NAMALWA (cell line): ENCODE results near the gene ARL6IP6.
"Not testable (repeated sequence)": the region's sequence is repeated elsewhere in the genome, so short reads cannot be mapped to it uniquely, and the experiment has no call there.

Source experiments
- DNase-seq: peaks from one replicate; pipeline ENCODE4 v3.0.0-alpha.2; 2015; ENCODE audit warnings: low spot score

ARL6IP6 gene

DNA sequence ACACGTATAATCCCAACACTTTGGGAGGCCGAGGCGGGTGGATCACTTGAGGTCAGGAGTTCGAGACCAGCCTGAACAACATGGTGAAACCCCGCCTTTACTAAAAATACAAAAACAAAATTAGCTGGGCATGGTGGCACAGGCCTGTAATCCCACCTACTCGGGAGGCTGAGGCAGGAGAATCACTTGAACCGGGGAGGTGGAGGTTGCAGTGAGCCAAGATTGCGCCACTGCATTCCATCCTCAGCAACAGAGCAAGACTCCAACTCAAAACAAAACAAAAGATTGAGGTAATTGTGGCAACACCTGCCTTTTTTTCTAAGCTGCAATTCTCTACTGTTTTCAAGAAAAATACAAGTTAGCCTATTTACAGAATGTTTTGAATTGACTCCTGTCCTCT lies 4.2 kb downstream of the ARL6IP6 start:
- DNase-seq: not testable (repeated sequence)

DNA sequence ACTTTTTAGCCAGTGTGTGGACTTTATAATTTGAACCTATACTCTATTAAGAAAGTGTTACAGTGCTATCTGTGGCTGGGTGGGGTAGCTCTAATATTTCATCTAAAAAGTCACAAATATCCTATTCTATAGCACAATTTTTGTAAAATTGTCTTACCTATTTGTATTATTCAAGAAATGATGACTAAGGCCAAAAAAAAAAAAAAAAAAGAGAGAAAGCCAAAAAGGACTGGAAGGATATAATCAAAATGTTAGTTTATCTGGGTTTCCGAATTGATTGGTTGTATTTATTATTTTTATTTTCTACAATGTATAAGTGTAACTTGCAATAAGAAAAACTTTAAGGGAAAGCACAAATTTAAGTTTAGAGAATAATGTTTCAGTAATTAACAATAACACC lies 5.5 kb downstream of the ARL6IP6 start:
- no peak for DNase-seq

DNA sequence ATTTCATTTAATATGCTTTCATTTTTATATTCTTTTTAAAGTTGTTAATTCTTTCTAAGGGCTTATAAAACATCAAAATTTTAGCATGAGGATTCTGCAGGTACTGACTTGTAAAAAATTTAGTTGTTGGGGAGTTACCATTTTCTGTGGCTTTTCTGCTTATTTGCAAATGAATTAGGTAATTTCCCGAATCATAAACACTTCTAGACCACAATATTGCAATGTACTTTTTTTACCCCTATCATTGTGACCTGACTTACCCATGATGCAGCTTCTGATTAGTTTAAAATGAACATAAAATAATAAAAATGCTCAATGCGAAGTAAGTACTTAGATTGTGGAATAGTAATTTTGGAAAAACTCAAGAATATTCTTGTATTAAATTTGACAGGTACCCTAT lies 11.4 kb downstream of the ARL6IP6 start:
- DNase-seq: no peak

DNA sequence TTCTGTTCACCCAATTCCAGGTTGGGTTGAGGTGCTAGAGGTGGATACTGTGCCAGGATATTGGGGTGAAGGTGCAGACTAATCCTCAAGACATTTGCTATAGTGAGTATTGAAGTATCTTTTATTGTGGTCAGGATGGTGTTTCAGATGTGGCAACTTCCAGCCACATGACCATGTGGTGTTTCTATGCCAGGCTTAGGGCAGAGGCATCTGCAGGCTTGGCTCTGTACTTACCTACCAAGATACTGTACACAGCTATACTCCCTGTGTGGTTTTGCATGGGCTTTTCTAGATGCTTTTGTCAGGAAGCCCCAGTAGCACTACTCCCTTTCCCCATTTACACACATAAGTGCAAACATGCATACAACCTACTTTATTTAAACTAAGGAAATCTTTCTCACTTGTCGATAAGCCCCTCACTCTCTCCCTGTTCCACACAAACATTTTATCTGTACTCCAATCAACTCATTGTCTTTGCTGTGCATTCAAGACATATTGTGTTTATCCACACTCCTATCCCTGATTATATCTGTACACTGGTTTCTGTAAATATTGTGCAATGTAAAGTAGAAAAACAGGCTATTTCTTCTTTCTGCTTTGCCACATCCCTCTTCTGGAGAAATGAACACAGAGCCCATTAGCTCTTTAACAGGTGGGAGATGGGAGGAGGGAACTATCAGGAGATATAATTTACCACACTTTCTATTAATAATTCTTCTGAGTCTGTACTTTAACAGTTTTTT lies 12.3 kb downstream of the ARL6IP6 start:
- DNase-seq: no peak

DNA sequence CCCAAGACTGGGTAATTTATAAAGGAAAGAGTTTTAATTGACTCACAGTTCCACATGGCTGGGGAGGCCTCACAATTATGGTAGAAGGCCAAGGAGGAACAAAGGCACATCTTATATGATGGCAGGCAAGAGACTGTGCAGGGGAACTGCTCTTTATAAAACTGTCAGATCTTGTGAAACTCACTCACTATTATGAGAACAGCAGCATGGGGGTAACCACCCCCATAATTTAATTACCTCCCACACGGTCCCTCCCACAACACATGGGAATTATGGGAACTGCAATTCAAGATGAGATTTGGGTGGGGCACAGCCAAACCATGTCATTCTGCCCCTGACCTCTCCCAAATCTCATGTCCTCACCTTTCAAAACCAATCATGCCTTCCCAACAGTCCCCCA lies 19.1 kb downstream of the ARL6IP6 start:
- DNase-seq: not testable (repeated sequence)

DNA sequence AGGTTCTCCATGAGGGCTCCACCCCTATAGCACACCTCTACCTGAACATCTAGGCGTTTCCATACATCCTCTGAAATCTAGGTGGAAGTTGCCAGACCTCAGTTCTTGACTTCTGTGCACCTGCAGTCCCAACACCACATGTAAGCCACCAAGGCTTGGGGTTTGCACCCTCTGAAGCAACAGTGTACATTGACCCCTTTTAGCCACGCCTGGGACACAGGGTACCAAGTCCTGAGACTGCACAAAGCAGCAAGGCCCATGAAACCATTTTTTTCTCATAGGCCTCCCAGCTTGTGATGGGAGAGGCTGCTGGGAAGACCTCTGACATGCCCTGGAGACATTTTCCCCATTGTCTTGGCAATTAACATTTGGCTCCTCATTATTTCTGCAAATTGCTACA lies 20.0 kb downstream of the ARL6IP6 start:
- DNase-seq: no peak

DNA sequence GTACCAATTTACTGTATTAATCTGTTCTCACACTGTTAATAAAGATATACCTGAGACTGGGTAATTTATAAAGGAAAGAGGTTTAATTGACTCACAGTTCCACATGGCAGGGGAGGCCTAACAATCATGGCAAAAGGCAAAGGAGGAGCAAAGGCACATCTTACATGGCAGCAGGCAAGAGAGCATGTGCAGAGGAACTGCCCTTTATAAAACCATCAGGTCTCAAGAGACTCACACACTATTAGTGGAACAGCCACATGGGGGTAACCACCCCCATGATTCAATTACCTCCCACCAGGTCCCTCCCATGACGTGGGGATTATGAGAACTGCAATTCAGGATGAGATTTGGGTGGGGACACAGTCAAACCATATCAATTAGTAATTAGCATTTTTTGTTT lies 21.3 kb downstream of the ARL6IP6 start:
- not testable (repeated sequence) for DNase-seq

DNA sequence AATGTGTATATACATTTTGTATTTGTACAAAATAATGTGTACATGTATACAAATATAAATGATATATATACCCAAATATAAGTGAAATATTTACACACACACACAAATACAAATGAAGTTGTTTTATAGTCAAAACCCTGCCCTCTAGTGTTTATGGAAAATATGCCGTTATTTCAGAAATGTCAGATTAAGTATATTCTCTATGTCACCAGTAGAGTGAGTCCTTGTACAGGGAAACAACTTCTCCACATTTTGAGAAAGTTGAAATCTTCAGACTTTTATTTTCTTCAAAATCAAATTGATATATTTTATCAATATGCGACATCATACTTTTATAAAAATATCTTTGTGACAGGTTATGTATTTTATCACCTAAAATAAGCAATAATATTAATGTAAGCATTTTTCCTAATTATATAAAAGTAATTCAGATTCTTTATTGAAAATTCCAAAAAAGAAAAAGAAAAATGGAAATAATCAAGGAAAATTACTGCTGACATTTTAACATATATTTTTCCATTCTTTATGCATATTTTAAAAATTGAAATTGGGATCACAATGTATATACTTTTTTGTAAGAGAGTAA lies 22.4 kb downstream of the ARL6IP6 start:
- peak; percentile 82 for DNase-seq

DNA sequence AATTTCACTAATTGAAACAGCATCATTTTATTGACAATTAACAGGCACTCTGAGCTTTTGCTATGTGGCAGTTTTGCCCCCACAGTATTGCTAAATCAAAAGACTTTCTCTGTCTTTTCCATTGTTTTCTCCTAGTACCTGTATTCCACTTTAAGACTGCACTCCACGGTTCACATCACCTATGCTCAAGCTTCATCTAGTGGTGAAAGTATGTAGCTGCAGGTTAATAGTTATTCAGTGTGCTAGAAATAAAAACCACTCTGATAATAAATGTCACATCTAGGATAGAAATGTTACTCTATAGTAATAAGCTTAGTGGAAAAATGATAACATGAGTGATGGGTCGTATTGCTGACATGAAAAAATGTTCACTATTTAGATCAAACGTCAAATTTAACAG lies 24.6 kb downstream of the ARL6IP6 start:
- peak; percentile 47 for DNase-seq

DNA sequence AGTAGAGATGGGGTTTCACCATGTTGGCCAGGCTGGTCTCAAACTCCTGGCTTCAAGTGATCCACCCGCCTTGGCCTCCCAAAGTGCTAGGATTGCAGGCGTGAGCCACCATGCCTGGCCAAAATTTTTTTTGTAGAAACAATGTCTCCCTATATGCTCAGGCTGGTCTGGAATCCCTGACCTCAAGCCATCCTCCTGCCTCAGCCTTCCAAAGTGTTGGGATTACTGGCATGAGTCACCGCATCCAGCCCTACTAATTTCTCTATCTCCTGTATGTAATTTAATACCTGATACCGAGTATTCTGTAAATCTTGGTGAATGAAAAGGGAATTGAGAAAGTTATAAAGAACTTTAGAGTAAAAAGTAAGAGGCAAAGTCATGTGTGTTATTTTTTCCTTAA lies 29.3 kb downstream of the ARL6IP6 start:
- DNase-seq: not testable (repeated sequence)

DNA sequence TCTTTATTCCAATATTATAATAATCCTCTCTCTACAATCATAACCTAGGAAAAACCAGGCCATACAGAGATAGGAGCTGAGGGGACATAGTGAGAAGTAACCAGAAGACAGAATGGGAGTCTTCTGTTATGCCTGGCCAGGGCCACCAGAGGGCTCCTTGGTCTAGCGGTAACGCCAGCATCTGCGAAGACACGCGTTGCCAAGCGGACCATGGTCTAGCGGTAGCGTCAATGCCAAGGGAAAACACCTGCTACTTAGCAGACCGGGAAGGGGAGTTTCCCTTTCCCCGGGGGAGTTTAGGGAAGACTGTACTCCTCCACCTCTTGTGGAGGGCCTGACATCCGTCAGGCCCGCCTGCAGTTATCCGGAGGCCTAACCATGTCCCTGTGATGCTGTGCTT lies 36.6 kb downstream of the ARL6IP6 start:
- peak; percentile 17 for DNase-seq

DNA sequence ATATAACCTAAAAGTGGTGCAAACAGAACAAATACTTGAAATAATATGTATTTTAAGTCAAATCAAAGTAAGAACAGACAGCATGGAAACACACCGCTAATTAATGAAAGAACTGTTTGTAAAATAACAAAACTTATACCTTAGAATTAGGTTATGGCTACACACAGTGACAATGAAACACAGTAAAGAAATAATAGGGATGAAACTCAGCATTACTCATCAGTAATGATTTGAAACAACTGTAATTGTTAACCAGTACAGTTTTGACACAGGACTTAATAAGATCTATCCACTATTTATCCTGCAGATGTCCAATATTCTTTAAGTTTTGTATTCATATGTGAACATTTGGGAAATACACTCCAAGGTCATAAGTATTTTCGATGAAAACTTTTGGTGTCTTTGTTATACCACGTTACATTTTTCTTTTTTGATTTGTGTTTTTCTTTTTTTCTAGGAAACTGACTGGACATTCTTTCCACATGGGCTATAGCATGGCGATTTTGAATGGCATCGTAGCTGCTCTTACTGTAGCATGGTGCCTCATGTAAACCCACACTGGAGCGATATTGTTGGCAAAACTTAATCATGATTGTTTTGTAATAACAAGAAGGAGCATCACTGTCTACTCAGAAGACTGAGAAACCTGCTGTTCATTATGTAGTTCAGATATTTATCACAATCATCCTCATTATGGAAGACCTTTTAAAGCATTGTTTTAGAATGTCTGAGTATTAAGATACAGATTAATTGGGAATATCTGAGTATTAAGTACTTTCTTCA lies 41.1 kb downstream of the ARL6IP6 start:
- no peak for DNase-seq

DNA sequence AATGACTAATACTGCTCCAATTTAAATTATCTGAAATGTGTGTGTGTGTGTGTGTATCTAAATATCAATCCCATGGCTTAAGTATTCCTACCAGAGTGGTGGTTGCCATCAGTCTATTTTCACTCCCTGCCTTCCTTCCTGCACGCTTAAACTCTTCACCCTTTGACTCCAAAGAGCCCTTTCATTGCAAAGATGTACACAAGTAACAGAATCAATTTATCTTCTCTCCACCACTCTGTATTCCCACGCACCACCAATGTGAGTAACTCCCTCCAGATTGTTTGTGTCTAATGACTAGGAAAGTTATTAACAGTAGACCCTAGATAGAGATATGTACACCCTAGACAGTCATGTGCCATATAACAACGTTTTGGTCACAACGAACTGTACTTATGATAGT lies 42.8 kb downstream of the ARL6IP6 start:
- no peak for DNase-seq

DNA sequence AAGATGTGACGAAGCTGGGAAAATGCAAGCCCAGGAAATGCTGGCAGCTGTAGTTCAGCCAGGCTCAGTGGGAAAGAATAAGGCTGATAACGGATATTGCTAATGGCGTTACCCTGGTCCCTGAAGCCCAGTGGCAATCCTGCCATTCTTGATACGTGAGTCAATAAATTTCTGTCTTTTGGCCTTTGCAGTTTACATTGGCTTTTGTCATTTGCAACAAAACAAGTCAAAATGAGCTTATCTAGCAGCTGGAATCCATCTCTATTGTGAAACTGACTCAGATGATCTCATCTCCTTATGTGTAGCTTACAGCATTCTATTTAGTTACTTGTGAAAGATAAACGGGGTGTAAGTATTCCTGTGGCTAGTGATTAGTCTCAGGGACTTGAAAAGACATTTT lies 43.8 kb downstream of the ARL6IP6 start:
- DNase-seq: no peak

DNA sequence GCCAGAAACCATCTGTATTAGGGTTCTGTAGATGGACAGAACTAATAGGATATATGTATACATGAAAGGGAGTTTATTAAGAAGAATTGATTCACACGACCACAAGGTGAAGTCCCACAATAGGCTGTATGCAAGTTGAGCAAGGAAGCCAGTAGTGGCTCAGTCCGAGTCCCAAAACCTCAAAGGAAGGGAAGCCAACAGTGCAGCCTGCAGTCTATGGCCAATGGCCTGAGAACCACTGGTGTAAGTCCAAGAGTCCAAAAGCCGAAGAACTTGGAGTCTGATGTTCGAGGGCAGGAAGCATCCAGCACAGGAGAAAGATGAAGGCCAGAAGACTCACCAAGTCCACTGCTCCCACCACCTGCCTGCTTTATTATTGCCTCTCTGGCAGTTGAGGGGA lies 44.8 kb downstream of the ARL6IP6 start:
- not testable (repeated sequence) for DNase-seq

DNA sequence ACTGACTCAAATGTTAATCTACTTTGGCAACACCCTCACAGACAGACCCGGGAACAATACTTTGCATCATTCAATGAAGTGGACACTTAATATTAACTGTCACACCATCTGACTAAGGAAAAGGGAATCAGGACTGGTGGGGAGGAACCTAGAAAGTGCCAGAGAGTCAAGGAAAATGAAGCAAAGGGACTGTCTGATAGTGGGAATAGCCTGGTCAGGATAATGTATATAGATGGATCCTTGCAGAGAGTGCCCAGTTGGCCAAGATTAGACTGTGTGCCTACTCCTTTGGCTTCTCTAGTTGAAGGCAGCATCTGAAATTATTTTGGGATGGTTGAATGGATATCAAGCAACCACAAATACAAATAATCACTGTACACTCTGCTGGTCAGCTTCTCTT lies 45.2 kb downstream of the ARL6IP6 start:
- DNase-seq: no peak

DNA sequence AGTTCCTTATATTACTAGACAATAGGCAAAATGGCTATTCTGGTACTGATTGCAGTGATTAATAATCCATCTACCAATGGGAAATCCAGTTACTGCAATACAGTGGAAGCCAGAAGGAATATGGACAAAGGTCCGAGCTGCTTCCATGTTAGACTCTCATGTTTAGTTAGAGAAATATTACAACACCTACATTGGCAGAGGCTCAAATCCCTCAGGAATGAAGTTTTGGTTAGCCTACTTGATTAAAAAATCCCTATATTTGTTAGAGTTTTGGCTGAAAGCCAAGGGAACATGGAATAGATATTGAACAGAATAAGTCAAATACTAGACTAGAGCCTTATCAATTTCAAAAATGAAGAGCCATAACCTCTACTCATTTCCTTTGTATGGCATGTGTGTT lies 48.5 kb downstream of the ARL6IP6 start:
- no peak for DNase-seq

DNA sequence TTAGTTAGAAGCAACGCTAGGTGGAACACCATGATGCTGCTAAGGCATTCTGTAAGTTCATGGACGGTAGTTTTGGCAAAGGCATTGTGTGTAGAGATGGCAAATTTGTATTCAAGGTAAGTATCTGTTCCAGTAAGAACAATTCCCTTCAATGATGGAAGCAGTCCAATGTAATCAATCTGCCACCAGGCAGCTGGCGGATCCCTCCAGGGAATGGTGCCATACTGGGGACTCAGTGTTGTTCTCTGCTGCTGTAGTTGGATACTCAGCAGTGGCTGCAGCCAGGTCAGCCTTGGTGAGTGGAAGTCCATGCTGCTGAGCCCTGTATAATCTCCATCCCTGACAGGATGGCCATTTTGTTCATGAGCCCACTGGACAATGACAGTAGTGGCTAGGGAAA lies 62.8 kb downstream of the ARL6IP6 start:
- no peak for DNase-seq

DNA sequence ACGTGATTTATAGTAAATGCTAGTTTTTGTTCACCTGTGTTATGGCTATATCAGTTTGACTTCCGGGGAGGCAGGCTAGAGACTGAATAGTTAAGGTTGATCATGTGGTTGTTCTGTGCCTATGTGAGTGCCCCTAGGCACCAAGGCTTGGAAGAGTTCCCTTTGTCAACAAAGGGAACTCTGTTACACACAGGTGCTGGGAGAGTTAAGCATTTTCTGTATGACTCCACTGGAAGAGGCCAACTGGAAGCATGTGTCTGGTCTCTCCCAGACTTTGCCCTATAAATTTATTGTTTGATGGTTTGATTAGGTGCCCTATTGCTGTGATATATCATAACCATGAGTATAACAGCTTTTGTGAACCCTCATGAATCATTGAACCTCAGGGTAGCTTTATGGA lies 63.8 kb downstream of the ARL6IP6 start:
- no peak for DNase-seq

DNA sequence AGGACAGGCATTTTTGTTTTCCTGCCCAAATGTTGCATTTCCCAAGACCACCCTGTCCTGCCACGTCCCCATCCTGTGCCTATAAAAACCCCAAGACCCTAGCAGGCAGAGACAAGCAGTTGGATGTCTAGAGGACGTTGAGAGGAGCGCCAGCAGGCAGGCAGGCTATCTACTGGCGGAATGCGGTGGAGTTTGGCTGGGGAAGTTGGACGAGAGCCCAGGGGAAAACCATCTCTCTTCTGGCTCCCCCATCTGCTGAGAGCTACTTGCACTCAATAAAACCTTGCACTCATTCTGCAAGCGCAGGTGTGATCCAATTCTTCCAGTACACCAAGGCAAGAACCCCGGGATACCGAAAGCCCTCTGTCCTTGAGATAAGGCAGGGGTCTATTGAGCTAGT lies 72.5 kb downstream of the ARL6IP6 start:
- no peak for DNase-seq

DNA sequence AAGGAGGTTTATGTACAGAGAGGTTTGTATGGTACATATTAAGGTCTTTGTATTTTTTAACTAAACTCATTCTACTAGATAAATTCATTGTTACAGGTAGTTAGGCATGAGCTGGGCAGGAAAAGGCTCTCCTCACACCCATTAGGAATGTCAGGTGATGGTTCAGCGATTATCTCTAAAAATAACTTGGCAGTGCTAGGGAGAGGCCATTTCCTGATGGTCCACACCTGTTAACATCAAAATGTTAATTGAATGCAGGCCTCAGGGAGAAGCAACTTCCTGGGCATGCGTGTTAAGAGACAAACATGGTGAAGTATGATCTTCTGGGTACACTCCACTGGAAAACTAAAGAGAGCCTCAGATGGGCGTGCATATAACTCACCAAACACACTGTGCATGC lies 73.6 kb downstream of the ARL6IP6 start:
- no peak for DNase-seq

DNA sequence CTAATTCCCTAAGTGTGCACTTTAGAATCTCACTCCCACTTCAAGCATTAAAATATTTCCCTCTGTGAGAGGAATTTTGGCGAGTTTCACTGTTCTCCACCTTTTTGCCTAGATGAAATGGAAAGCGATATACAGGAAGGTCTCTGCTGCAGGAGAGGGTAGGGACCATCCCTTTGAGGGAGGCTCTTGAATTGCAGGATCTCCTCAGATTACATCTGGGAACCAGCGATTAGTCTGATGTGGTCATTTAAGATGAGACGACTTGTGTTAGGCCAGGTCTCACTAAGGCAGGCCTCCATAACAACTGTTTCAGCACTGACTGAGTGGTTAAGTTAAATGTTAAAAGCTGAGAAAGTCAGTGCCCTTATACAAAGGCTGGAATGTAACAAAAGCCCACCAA lies 74.6 kb downstream of the ARL6IP6 start:
- no peak for DNase-seq

DNA sequence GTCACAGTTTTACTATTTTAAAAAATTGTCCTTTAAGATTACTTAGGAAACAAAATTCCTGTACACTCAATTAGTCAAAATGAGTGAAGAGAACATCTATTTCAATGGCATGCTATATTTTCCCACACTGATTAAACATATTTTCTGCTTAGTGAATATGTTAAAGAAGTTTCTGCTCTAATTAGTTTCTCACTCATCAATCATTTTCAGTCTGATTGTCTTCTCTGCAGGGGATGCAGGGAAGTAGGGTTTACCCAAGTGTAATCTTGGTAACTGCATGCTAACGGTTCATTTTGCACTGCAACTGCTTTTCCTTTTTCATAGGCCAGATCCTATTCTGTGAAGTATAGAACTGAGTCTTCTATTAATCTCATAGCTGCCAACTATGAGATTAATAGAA lies 78.5 kb downstream of the ARL6IP6 start:
- DNase-seq: no peak
